Tongue (tissue), 2 donors: Measurements from ENCODE around the gene PMM2. TPM values are rescaled to one million over a fixed set of nuclear protein-coding genes. Genes with fewer than 3 reads are reported as not detected.

ENCODE experiments used
- DNase-seq: peaks from one replicate; pipeline ENCODE4 v3.0.0-alpha.2; 2015
- total RNA-seq: library from RNA; depleted of rRNA; stranded (reverse); fragments of >200 nt; gene quantifications from one replicate; pipeline ENCODE4 v1.2.3, GENCODE V29; 2014

Gene PMM2
- total RNA-seq, 1 donor from 2014 or later: 27.9 TPM

- DNase-seq: no peak
These were observed 90.4 kb downstream of the PMM2 start for GRCh38 chr16:8887952-8888560.

- DNase-seq: no peak
These were observed 91.6 kb downstream of the PMM2 start for GRCh38 chr16:8888951-8889892.

- DNase-seq: no peak
These were observed 92.4 kb downstream of the PMM2 start for GRCh38 chr16:8889893-8890548.

- DNase-seq: no peak
These were observed 92.9 kb downstream of the PMM2 start for GRCh38 chr16:8890549-8890921.

GRCh38 chr16:8892101-8892575 is 94.5 kb downstream of the PMM2 start:
- no peak for DNase-seq

- no peak for DNase-seq
These were observed 95.8 kb downstream of the PMM2 start for GRCh38 chr16:8893426-8893825.

- no peak for DNase-seq
These were observed 96.5 kb downstream of the PMM2 start for GRCh38 chr16:8893976-8894690.

- DNase-seq: no peak
These were observed 97.2 kb downstream of the PMM2 start for GRCh38 chr16:8894736-8895334.

GRCh38 chr16:8898660-8899318 is 101.2 kb downstream of the PMM2 start:
- DNase-seq: no peak

Other genes starting within 250 kb of the PMM2 start
- not detected for gene TMEM114, start 207.3 kb upstream of the PMM2 start, total RNA-seq
- 33.4 TPM for gene METTL22, start 176.1 kb upstream of the PMM2 start, total RNA-seq
- gene ABAT, start 123.2 kb upstream of the PMM2 start, total RNA-seq: 18.9 TPM
- gene TMEM186, start 200 bp upstream of the PMM2 start, total RNA-seq: 5.9 TPM
- gene CARHSP1, start 71.2 kb downstream of the PMM2 start, total RNA-seq: 78.0 TPM
- not detected for gene LITAFD, start 84.5 kb downstream of the PMM2 start, total RNA-seq
- gene USP7, start 166.1 kb downstream of the PMM2 start, total RNA-seq: 103 TPM